ENCODE results near the gene NEAT1. TPM values are rescaled to one million over a fixed set of nuclear protein-coding genes. Genes with fewer than 3 reads are reported as not detected.
A peak's percentile ranks its signal among the peaks of the same experiment; 100 is the strongest.

Gene NEAT1
- total and polyA plus RNA-seq, 9 of the 15 experiments (the other 6 are each of a cell fraction or from before 2014, with no cell fraction given): 20.1 to 389 (median 62.8) TPM

DNA sequence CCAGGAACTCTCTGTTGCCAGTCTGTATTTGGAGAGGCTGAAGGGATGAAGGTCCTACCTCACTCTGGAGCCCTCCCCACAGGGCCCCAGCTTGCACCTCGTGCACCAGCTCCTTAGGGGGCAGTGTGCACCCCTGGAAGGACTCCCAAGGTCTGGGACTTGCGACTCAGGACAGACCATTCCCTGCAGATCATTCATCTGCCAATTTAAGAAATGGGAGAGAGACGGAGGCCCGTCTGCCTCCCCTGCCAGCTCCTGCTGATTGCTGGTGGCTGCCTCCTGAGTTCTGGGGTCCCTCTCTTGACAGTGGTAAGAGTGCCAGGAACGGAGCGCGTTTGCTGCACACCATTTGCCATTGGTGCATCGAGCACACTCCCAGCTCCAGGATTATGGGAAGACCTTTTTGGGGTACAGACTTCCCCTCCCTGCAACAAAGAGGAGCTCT is 48.9 kb downstream of the NEAT1 start (continued):
- TF ChIP-seq, protein P1, sequence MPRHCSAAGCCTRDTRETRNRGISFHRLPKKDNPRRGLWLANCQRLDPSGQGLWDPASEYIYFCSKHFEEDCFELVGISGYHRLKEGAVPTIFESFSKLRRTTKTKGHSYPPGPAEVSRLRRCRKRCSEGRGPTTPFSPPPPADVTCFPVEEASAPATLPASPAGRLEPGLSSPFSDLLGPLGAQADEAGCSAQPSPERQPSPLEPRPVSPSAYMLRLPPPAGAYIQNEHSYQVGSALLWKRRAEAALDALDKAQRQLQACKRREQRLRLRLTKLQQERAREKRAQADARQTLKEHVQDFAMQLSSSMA (CRISPR knock-in tag; IDR thresholded peaks at IDR 0.05): no peak
- TF ChIP-seq CBFA2T2 (conservative IDR thresholded peaks at IDR 0.05) (no peak), MBD2 (IDR thresholded peaks at IDR 0.05; ENCODE audit: borderline replicate concordance, low read depth) (no peak), RFX1 (IDR thresholded peaks at IDR 0.05) (no peak), ZNF696 (CRISPR knock-in tag; conservative IDR thresholded peaks at IDR 0.05) (no peak), FOS (IDR thresholded peaks at IDR 0.05; ENCODE audit: extremely low read depth, insufficient read length) (no peak), RNF2 (IDR thresholded peaks at IDR 0.05) (no peak), TRIM24 (IDR thresholded peaks at IDR 0.05) (no peak), NR1H2 (CRISPR knock-in tag; IDR thresholded peaks at IDR 0.05) (no peak), ZKSCAN8 (CRISPR knock-in tag; IDR thresholded peaks at IDR 0.05) (no peak), CC2D1A (IDR thresholded peaks at IDR 0.05) (peak; percentile 67; the same call in 1 of the 2 replicates), KLF16 (IDR thresholded peaks at IDR 0.05) (peak; percentile 55), MCM5 (IDR thresholded peaks at IDR 0.05; ENCODE audit: low read depth) (no peak), ARNT (IDR thresholded peaks at IDR 0.05) (no peak), MEIS2 (IDR thresholded peaks at IDR 0.05; ENCODE audit: partially characterized antibody) (peak; percentile 60), ZNF174 (CRISPR knock-in tag; IDR thresholded peaks at IDR 0.05) (no peak), ZNF592 (IDR thresholded peaks at IDR 0.05) (no peak; the same call in 1 of the 2 replicates), POLR2H (tag; IDR thresholded peaks at IDR 0.05; ENCODE audit: low read depth) (no peak)
- TF ChIP-seq, protein P2, sequence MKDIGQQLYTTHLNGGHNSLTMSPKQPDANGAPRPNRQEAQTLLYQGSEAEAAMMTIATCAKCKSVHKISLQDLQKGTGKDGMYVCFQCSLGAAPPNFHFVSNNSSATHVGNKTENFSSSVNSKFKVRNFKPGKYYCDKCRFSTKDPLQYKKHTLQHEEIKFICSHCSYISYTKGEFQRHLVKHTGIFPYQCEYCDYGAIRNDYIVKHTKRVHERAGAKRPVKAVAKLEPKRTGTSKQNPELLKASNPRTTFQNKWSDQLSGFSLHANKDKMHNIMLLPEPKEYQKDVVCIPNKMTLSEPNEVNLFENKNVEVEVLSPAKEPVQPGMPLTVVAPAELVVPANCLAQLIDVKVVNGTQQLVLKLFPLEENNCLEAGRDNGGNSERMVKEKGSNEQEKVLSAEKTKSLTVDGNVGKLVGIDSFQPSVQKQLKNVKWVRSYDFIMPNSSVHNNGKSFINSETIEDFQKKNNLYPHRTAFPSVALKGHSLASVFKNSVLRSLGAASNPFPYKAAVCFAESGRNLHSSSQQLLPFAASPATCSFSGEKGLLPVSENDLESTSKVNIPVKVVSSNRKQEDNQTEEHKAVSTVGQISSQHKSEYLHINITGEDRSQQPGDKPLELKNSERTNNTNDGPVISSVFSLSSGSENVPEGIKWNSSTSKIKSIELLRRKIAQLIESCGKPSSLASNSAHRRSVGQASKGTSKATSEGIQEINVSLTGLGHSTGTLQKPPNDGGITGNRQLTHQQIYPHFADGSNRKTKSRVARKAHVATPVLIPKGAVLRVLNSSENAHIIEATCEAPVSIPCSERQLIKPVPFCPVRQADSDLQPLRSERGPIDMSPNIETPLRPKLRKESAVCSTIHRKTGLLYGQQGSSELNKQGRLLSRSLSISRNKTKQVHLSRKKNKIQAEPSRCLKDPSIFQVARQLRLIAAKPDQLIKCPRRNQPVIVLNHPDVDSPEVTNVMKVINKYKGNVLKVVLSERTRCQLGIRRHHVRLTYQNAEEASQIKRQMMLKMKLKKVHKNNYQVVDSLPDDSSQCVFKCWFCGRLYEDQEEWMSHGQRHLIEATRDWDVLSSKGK (CRISPR knock-in tag; IDR thresholded peaks at IDR 0.05): no peak
- TF ChIP-seq, protein P3, sequence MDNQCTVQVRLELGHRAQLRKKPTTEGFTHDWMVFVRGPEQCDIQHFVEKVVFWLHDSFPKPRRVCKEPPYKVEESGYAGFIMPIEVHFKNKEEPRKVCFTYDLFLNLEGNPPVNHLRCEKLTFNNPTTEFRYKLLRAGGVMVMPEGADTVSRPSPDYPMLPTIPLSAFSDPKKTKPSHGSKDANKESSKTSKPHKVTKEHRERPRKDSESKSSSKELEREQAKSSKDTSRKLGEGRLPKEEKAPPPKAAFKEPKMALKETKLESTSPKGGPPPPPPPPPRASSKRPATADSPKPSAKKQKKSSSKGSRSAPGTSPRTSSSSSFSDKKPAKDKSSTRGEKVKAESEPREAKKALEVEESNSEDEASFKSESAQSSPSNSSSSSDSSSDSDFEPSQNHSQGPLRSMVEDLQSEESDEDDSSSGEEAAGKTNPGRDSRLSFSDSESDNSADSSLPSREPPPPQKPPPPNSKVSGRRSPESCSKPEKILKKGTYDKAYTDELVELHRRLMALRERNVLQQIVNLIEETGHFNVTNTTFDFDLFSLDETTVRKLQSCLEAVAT (IDR thresholded peaks at IDR 0.05): peak; percentile 67 to 68; a peak in 2 of 4 replicates
- TF ChIP-seq, protein P4, sequence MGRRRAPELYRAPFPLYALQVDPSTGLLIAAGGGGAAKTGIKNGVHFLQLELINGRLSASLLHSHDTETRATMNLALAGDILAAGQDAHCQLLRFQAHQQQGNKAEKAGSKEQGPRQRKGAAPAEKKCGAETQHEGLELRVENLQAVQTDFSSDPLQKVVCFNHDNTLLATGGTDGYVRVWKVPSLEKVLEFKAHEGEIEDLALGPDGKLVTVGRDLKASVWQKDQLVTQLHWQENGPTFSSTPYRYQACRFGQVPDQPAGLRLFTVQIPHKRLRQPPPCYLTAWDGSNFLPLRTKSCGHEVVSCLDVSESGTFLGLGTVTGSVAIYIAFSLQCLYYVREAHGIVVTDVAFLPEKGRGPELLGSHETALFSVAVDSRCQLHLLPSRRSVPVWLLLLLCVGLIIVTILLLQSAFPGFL (CRISPR knock-in tag; IDR thresholded peaks at IDR 0.05): 0 out of 2 replicates have a peak, but pooled peaks have one; percentile 12

Measured in K562 (cell line).